ENCODE measurements around the gene SLC25A29.

SLC25A29 gene

GRCh38 chr14:100263141-100263540 lies 43.1 kb downstream of the SLC25A29 start:
- ChIA-PET CTCF (interaction anchor here (0.9 to 5.3 kb wide), 6 partner anchors 10 to 22 kb away, joined by 4 to 37 read pairs (median 5); no protein-coding TSS in a partner anchor), POLR2A (no interaction called here)
- DNase-seq (ENCODE audit: low read depth, low spot score): no peak
- no peak overlapping the region for H3K4me3 ChIP-seq (ENCODE audit: low read depth, low read length)
- no peak for TF ChIP-seq CTCF (IDR thresholded peaks at IDR 0.05; ENCODE audit: insufficient read depth, low read length, missing control alignments)

- ChIA-PET CTCF (interaction anchor here (1.7 to 5.3 kb wide), 4 partner anchors 10 to 22 kb away, joined by 4 to 37 read pairs (median 6); no protein-coding TSS in a partner anchor), POLR2A (interaction anchor here (0.7 kb wide), 1 partner anchor 16 kb away, joined by 3 read pairs; no protein-coding TSS in a partner anchor)
- no peak for DNase-seq (ENCODE audit: low read depth, low spot score)
- TF ChIP-seq CTCF (IDR thresholded peaks at IDR 0.05; ENCODE audit: insufficient read depth, low read length, missing control alignments): no peak
- no peak overlapping the region for H3K4me3 ChIP-seq (ENCODE audit: low read depth, low read length)
Measured at GRCh38 chr14:100262545-100262944, 43.7 kb downstream of the SLC25A29 start.

- ChIA-PET POLR2A (no interaction called here), CTCF (interaction anchor here (0.9 to 5.3 kb wide), 6 partner anchors 13 to 22 kb away, joined by 3 to 37 read pairs (median 6); no protein-coding TSS in a partner anchor)
- no peak for DNase-seq (ENCODE audit: low read depth, low spot score)
- H3K4me3 ChIP-seq (ENCODE audit: low read depth, low read length): no peak overlapping the region
- TF ChIP-seq CTCF (IDR thresholded peaks at IDR 0.05; ENCODE audit: insufficient read depth, low read length, missing control alignments): no peak
Measured at GRCh38 chr14:100261621-100262020, 44.6 kb downstream of the SLC25A29 start.

GRCh38 chr14:100256339-100256895 lies 49.8 kb downstream of the SLC25A29 start:
- no peak overlapping the region for H3K4me3 ChIP-seq (ENCODE audit: low read depth, low read length)
- ChIA-PET POLR2A (no interaction called here), CTCF (interaction anchor here (1.3 to 2.2 kb wide), 6 partner anchors 9 to 49 kb away, joined by 4 to 10 read pairs (median 6); no protein-coding TSS in a partner anchor)
- no peak for DNase-seq (ENCODE audit: low read depth, low spot score)
- TF ChIP-seq CTCF (IDR thresholded peaks at IDR 0.05; ENCODE audit: insufficient read depth, low read length, missing control alignments): no peak

GRCh38 chr14:100252684-100253083 lies 53.6 kb downstream of the SLC25A29 start:
- ChIA-PET POLR2A (no interaction called here), CTCF (interaction anchor here (1.0 to 1.3 kb wide), 3 partner anchors 11 to 33 kb away, joined by 3 to 4 read pairs (median 4); no protein-coding TSS in a partner anchor)
- no peak for TF ChIP-seq CTCF (IDR thresholded peaks at IDR 0.05; ENCODE audit: insufficient read depth, low read length, missing control alignments)
- no peak for DNase-seq (ENCODE audit: low read depth, low spot score)
- H3K4me3 ChIP-seq (ENCODE audit: low read depth, low read length): no peak overlapping the region

- no peak for DNase-seq (ENCODE audit: low read depth, low spot score)
- H3K4me3 ChIP-seq (ENCODE audit: low read depth, low read length): no peak overlapping the region
- ChIA-PET CTCF (interaction anchor here (0.9 to 3.3 kb wide), 2 partner anchors 9 to 10 kb away, joined by 6 to 17 read pairs; no protein-coding TSS in a partner anchor), POLR2A (no interaction called here)
- TF ChIP-seq CTCF (IDR thresholded peaks at IDR 0.05; ENCODE audit: insufficient read depth, low read length, missing control alignments): no peak
Measured at GRCh38 chr14:100250732-100251465, 55.3 kb downstream of the SLC25A29 start.

Measured in AG04449 (cell line).